HG02973 (cell line): ENCODE results near the gene IL6R.
A peak's percentile ranks its signal among the peaks of the same experiment; 100 is the strongest.
"Not testable (repeated sequence)": the region's sequence is repeated elsewhere in the genome, so short reads cannot be mapped to it uniquely, and the experiment has no call there.

Experiments
- ATAC-seq: cut with Tn5 transposase; IDR thresholded peaks from one replicate; pipeline ENCODE4 v1.9.1; 2021; ENCODE audit warnings: moderate library complexity; ENCODE audit not compliant: unreplicated experiment

The IL6R gene

GRCh38 chr1:154404984-154405746 lies at the start of gene IL6R:
Gene IL6R, plus strand, starts transcription at chr1:154405343. Its CDS starts 287 bp downstream, at chr1:154405630.
- ATAC-seq: peak; percentile 29

- no peak for ATAC-seq
Measured at GRCh38 chr1:154358519-154358918, 46.6 kb upstream of the IL6R start.

- no peak for ATAC-seq
Measured at GRCh38 chr1:154360288-154360687, 44.9 kb upstream of the IL6R start.

GRCh38 chr1:154360881-154361280 lies 44.3 kb upstream of the IL6R start:
- not testable (repeated sequence) for ATAC-seq

- no peak for ATAC-seq
Measured at GRCh38 chr1:154361357-154361756, 43.8 kb upstream of the IL6R start.

GRCh38 chr1:154371436-154371835 lies 33.7 kb upstream of the IL6R start:
- ATAC-seq: no peak

GRCh38 chr1:154373777-154374357 lies 31.3 kb upstream of the IL6R start:
- ATAC-seq: not testable (repeated sequence)

- no peak for ATAC-seq
Measured at GRCh38 chr1:154379301-154379700, 25.8 kb upstream of the IL6R start.

GRCh38 chr1:154384650-154385489 lies 20.3 kb upstream of the IL6R start:
- ATAC-seq: no peak

GRCh38 chr1:154386643-154387352 lies 18.3 kb upstream of the IL6R start:
- peak; percentile 69 for ATAC-seq

GRCh38 chr1:154391086-154391770 lies 13.9 kb upstream of the IL6R start:
- ATAC-seq: no peak

GRCh38 chr1:154398141-154398540 lies 7.0 kb upstream of the IL6R start:
- no peak for ATAC-seq

GRCh38 chr1:154398678-154399077 lies 6.5 kb upstream of the IL6R start:
- no peak for ATAC-seq

GRCh38 chr1:154400381-154400801 lies 4.8 kb upstream of the IL6R start:
- ATAC-seq: no peak

GRCh38 chr1:154402409-154402921 lies 2.7 kb upstream of the IL6R start:
- ATAC-seq: no peak

- no peak for ATAC-seq
Measured at GRCh38 chr1:154403261-154403943, 1.7 kb upstream of the IL6R start.

- no peak for ATAC-seq
Measured at GRCh38 chr1:154403983-154404382, 1.2 kb upstream of the IL6R start.

- ATAC-seq: no peak
Measured at GRCh38 chr1:154404511-154404931, 622 bp upstream of the IL6R start.

- no peak for ATAC-seq
Measured at GRCh38 chr1:154405747-154406571, 816 bp downstream of the IL6R start.
